HepG2 (cell line): Measurements from ENCODE around the gene MGAT5. TPM values are rescaled to one million over a fixed set of nuclear protein-coding genes. Genes with fewer than 3 reads are reported as not detected.

Experiments used
- ATAC-seq: fragments of 200-7000 bp; cut with Tn5 transposase; 3 replicates; pipeline ENCODE4 v1.9.1; 2020; ENCODE audit warnings: mild to moderate bottlenecking, moderate library complexity
- BruUV-seq: library from RNA; stranded (reverse); fragments of 400-500 nt; replicated peaks from 2 replicates; lab custom pipeline; 2021; lab: Mats Ljungman, UMichigan
- CTCF ChIA-PET: fragments of 300-600 bp; formaldehyde crosslinking; extraction: SDS; loops from one replicate; lab custom pipeline; 2021; ENCODE audit warnings: low total read pairs, inconsistent platforms, low intra/inter-chr PET ratio; lab: Yijun Ruan, JAX
- POLR2A ChIA-PET: fragments of 350-600 bp; sonication (Branson Sonifier 250); formaldehyde crosslinking; loops from one replicate; lab custom pipeline; 2020; ENCODE audit warnings: antibody characterized with exemption, inconsistent platforms; lab: Yijun Ruan, JAX
- DNase-seq: peaks from one replicate; pipeline ENCODE4 v3.0.0-alpha.2; 2015; ENCODE audit warnings: low spot score
- FAIRE-seq: peaks from 3 replicates; lab custom pipeline; 2011; peaks lifted over from hg19 to GRCh38; lab: Jason Lieb, UNC
- H2AFZ ChIP-seq: one replicate; pipeline ENCODE4 v1.6.1; 2011; ENCODE audit warnings: low read length, inconsistent platforms
- H3K27ac ChIP-seq: fragments of 300-600 bp; 3 replicates; pipeline ENCODE4 v1.8.0; 2011; ENCODE audit warnings: mixed run types, mild to moderate bottlenecking, mixed read lengths, low read length, inconsistent platforms; ENCODE audit not compliant: insufficient read depth; ENCODE audit errors: extremely low read length
- H3K27me3 ChIP-seq, 2 experiments: fragments of 200-600 bp in 1 of 2; 2 replicates in 1 of 2; 3 replicates in 1 of 2; pipeline versions ENCODE4 v1.6.0 to v1.8.0; 2011; ENCODE audit warnings: low read length in 2 of 2, mild to moderate bottlenecking in 2 of 2, moderate library complexity in 2 of 2, inconsistent platforms in 1 of 2; ENCODE audit not compliant: insufficient read depth in 2 of 2, control insufficient read depth in 1 of 2
- H3K36me3 ChIP-seq, 2 experiments: fragments of 200-600 bp in 1 of 2; replicated peaks in 1 of 2; 2 replicates in 1 of 2; 3 replicates in 1 of 2; pipeline versions ENCODE4 v1.5.1 to v1.8.0; 2011; ENCODE audit warnings: low read length in 2 of 2, inconsistent platforms in 1 of 2; ENCODE audit not compliant: insufficient read depth in 2 of 2, control insufficient read depth in 1 of 2
- H3K4me1 ChIP-seq: 2 replicates; pipeline ENCODE4 v1.5.1; 2012; ENCODE audit warnings: low read length, inconsistent platforms; ENCODE audit not compliant: insufficient read depth
- H3K4me2 ChIP-seq: 2 replicates; pipeline ENCODE4 v1.6.0; 2011; ENCODE audit warnings: low read depth, low read length, inconsistent platforms
- H3K4me3 ChIP-seq, 3 experiments: fragments of 200-600 bp in 1 of 3; sonication (generic), shearing (Covaris generic) in 1 of 3; replicated peaks in 1 of 3; 2 replicates each; pipeline ENCODE4 v1.5.1; 2011 to 2016; ENCODE audit warnings: low read length in 3 of 3, inconsistent platforms in 2 of 3, low read depth in 2 of 3, mild to moderate bottlenecking in 2 of 3, control low read depth in 1 of 3, mixed read lengths in 1 of 3; ENCODE audit not compliant: insufficient read depth in 1 of 3
- H3K79me2 ChIP-seq: one replicate; pipeline ENCODE4 v1.6.1; 2011; ENCODE audit warnings: low read length, inconsistent platforms; ENCODE audit not compliant: insufficient read depth
- H3K9ac ChIP-seq: 2 replicates; pipeline ENCODE4 v1.6.0; 2011; ENCODE audit warnings: mild to moderate bottlenecking, low read depth, low read length, inconsistent platforms; ENCODE audit not compliant: insufficient read depth
- H3K9me3 ChIP-seq: 2 replicates; pipeline ENCODE4 v1.5.1; 2012; ENCODE audit warnings: mild to moderate bottlenecking, low read length
- H4K20me1 ChIP-seq: 2 replicates; pipeline ENCODE4 v1.6.0; 2011; ENCODE audit warnings: inconsistent platforms, mild to moderate bottlenecking, low read length, moderate library complexity; ENCODE audit not compliant: insufficient read depth
- KDM6A ChIP-seq: IDR thresholded peaks from 2 replicates; pipeline ENCODE4 v1.6.1; 2016; ENCODE audit warnings: low read depth
- LCORL ChIP-seq, 2 experiments: fragments of 450-650 bp in 1 of 2; sonication (generic) in 1 of 2; formaldehyde crosslinking in 1 of 2; IDR thresholded peaks; 2 replicates each; pipeline versions ENCODE4 v1.5.0 to v1.6.1; 2017 to 2020; ENCODE audit warnings: antibody characterized with exemption in 1 of 2, missing genetic modification reagents in 1 of 2
- RBM22 ChIP-seq: fragments of 200-400 bp; formaldehyde crosslinking; optimal IDR thresholded peaks from 2 replicates; pipeline ENCODE3; 2017; ENCODE audit warnings: mild to moderate bottlenecking, low read length, moderate library complexity
- ZNF329 ChIP-seq: sonication (generic); formaldehyde crosslinking; IDR thresholded peaks from 2 replicates; pipeline ENCODE4 v1.9.0; 2021; ENCODE audit warnings: low read depth, mild to moderate bottlenecking, missing genetic modification reagents
- ZNF850 ChIP-seq: sonication (generic); formaldehyde crosslinking; conservative IDR thresholded peaks from 2 replicates; pipeline ENCODE4 v1.9.0; 2021; ENCODE audit warnings: mild to moderate bottlenecking, missing genetic modification reagents
- WGBS: methylation state at CpG from one replicate; pipeline ENCODE4 v1.1.6; 2017; ENCODE audit warnings: low lambda C conversion rate; 5-methylcytosine and 5-hydroxymethylcytosine counted together
- in situ Hi-C: cut with HindIII; loops from 2 replicates; pipeline ENCODE4 v1.10.0; 2017; ENCODE audit warnings: low pct_unique_long_range_greater_than_20kb; ENCODE audit not compliant: extremely low pct_ligation_motif_present
- intact Hi-C: fragments of 100-400 bp; cut with micrococcal nuclease; formaldehyde crosslinking; loops from one replicate; pipeline ENCODE4 v1.10.0; 2022; ENCODE audit not compliant: unreplicated experiment
- polyA plus RNA-seq, 8 experiments: library from polyadenylated mRNA; depleted of rRNA in 3 of 8; stranded (reverse) in 7 of 8; unstranded in 1 of 8; fragments of >200 nt; fragmentation: Illumina TruSeq in 4 of 8; extraction: Trizol in 4 of 8; gene quantifications; 2 replicates each; pipeline versions ENCODE4 v1.2.1 to v1.2.3, GENCODE V29; 2011 to 2016; ENCODE audit warnings: low read depth in 4 of 8, missing spikeins in 1 of 8, mixed read lengths in 1 of 8; ENCODE audit not compliant: insufficient read depth in 1 of 8
- total RNA-seq, 5 experiments: library from RNA; depleted of rRNA; stranded (reverse); fragments of >200 nt; fragmentation: Illumina TruSeq; extraction: Trizol; gene quantifications; 2 replicates each; pipeline ENCODE4 v1.2.3, GENCODE V29; 2016; ENCODE audit warnings: low read depth in 1 of 5
- TF ChIP-seq, protein P1 (sequence below): sonication (generic); formaldehyde crosslinking; IDR thresholded peaks from 2 replicates; pipeline ENCODE4 v1.4.0; 2020; ENCODE audit warnings: mild to moderate bottlenecking, missing genetic modification reagents
- TF ChIP-seq, protein P2 (sequence below): sonication (generic); formaldehyde crosslinking; IDR thresholded peaks from 2 replicates; pipeline ENCODE4 v1.5.0; 2020; ENCODE audit warnings: mild to moderate bottlenecking, missing genetic modification reagents, borderline replicate concordance

The MGAT5 gene
- total and polyA plus RNA-seq, 2 of the 13 experiments (the other 11 are each of a cell fraction or from before 2014, with no cell fraction given), result 33.1 to 60.2 TPM

DNA sequence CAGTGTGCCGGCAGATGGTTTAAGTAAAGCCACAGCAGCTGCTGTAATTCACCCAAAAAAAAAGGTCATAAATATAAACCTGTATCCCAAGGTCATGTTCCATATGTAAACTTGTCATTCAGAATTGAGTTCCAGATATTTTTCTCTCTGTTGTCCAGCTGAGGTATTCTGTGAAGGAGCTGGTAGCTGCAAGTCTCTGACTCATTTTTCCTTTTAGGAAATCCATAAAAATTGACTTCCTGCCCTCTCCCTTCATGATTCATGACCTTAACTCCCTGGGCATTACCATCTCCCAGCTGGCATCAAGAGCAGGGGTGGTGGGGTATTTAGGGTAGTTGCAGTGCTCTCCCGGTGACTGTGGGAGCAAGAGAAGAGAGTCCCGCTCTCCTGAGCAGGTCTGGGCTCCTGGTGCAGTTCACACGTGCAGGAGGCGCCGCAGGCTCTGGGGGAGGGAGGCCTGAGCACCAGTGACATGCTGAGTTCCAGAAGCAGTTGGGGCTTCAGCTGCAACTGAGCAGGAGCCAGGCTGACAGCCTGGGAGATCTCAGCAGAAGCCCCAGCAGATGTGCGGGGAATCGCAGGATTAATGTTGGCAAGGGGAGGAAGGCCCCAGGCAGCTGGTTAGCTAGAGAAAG is 192.6 kb downstream of the MGAT5 start:
- intact Hi-C loops, result no loop called here
- H3K4me3 ChIP-seq, result no peak overlapping the region
- in situ Hi-C loops, result no loop called here
- H3K9ac ChIP-seq, result no peak overlapping the region
- H3K4me1 ChIP-seq, result peaks cover 40% of the 10 kb centered on the region
- no peaks in the 10 kb centered on the region for H3K27me3 ChIP-seq
- H4K20me1 ChIP-seq, result peaks cover 6% of the 10 kb centered on the region; the same call in 1 of the 2 replicates
- no peak overlapping the region for H3K4me2 ChIP-seq
- CTCF ChIA-PET, result no interaction called here
- no peak overlapping the region for H3K27ac ChIP-seq
- H2AFZ ChIP-seq, result no peak overlapping the region
- H3K79me2 ChIP-seq, result peaks cover 11% of the 10 kb centered on the region
- FAIRE-seq, result no peak
- BruUV-seq, result no TSS peak
- POLR2A ChIA-PET, result interaction anchor here (1.0 kb wide), 1 partner anchor 14 kb away, joined by 4 read pairs; no protein-coding TSS in a partner anchor
- DNase-seq, result no peak
- 96% methylated on average over 8 of the region's 8 CpGs for WGBS
- H3K9me3 ChIP-seq, result no peaks in the 10 kb centered on the region
- no peak for ATAC-seq
- peaks cover 66 to 95% of the 10 kb centered on the region in 2 experiments for H3K36me3 ChIP-seq
- TF ChIP-seq, protein P1, sequence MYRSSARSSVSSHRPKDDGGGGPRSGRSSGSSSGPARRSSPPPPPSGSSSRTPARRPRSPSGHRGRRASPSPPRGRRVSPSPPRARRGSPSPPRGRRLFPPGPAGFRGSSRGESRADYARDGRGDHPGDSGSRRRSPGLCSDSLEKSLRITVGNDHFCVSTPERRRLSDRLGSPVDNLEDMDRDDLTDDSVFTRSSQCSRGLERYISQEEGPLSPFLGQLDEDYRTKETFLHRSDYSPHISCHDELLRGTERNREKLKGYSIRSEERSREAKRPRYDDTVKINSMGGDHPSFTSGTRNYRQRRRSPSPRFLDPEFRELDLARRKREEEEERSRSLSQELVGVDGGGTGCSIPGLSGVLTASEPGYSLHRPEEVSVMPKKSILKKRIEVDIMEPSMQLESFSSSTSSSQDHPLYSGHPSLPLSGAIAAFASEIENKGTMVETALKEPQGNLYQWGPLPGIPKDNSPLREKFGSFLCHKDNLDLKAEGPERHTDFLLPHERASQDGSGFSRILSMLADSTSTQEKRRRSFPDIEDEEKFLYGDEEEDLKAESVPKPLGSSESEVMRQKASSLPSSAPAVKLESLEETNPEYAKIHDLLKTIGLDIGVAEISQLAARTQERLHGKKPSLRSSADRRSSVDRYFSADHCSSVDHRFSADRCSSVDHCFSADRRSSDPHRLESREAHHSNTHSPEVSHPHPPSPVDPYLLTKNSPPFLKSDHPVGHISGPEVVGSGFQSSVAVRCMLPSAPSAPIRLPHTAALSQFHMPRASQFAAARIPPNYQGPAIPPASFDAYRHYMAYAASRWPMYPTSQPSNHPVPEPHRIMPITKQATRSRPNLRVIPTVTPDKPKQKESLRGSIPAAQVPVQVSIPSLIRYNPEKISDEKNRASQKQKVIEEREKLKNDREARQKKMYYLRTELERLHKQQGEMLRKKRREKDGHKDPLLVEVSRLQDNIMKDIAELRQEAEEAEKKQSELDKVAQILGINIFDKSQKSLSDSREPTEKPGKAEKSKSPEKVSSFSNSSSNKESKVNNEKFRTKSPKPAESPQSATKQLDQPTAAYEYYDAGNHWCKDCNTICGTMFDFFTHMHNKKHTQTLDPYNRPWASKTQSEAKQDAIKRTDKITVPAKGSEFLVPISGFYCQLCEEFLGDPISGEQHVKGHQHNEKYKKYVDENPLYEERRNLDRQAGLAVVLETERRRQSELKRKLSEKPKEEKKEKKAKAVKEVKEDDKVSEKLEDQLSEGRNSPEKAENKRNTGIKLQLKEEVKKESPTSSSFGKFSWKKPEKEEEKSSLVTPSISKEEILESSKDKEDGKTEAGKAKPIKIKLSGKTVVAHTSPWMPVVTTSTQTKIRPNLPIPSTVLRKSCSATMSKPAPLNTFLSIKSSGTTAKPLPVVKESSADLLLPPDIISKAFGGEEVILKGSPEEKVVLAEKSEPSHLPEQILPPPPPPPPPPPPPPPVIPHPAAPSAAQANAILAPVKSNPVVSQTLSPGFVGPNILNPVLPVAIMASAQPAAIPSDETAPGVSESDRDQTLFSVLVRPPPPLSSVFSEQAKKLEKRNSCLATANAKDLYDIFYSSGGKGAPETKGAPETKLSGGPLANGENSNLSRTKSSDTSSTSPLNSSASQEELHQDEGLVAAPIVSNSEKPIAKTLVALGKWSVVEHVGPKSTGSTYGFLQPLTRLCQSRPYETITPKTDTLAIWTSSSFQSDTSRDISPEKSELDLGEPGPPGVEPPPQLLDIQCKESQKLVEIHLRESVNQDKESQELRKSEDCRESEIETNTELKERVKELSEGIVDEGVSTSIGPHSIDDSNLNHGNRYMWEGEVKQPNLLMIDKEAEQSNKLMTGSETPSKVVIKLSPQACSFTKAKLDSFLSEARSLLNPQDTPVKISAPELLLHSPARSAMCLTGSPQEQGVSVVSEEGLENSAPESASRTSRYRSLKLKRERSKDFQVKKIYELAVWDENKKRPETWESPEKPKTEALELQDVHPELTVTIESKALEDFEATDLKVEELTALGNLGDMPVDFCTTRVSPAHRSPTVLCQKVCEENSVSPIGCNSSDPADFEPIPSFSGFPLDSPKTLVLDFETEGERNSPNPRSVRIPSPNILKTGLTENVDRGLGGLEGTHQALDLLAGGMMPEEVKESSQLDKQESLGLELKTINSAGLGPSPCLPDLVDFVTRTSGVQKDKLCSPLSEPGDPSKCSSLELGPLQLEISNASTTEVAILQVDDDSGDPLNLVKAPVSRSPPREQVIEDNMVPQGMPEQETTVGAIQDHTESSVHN (CRISPR knock-in tag), result no peak
- TF ChIP-seq, protein P2, sequence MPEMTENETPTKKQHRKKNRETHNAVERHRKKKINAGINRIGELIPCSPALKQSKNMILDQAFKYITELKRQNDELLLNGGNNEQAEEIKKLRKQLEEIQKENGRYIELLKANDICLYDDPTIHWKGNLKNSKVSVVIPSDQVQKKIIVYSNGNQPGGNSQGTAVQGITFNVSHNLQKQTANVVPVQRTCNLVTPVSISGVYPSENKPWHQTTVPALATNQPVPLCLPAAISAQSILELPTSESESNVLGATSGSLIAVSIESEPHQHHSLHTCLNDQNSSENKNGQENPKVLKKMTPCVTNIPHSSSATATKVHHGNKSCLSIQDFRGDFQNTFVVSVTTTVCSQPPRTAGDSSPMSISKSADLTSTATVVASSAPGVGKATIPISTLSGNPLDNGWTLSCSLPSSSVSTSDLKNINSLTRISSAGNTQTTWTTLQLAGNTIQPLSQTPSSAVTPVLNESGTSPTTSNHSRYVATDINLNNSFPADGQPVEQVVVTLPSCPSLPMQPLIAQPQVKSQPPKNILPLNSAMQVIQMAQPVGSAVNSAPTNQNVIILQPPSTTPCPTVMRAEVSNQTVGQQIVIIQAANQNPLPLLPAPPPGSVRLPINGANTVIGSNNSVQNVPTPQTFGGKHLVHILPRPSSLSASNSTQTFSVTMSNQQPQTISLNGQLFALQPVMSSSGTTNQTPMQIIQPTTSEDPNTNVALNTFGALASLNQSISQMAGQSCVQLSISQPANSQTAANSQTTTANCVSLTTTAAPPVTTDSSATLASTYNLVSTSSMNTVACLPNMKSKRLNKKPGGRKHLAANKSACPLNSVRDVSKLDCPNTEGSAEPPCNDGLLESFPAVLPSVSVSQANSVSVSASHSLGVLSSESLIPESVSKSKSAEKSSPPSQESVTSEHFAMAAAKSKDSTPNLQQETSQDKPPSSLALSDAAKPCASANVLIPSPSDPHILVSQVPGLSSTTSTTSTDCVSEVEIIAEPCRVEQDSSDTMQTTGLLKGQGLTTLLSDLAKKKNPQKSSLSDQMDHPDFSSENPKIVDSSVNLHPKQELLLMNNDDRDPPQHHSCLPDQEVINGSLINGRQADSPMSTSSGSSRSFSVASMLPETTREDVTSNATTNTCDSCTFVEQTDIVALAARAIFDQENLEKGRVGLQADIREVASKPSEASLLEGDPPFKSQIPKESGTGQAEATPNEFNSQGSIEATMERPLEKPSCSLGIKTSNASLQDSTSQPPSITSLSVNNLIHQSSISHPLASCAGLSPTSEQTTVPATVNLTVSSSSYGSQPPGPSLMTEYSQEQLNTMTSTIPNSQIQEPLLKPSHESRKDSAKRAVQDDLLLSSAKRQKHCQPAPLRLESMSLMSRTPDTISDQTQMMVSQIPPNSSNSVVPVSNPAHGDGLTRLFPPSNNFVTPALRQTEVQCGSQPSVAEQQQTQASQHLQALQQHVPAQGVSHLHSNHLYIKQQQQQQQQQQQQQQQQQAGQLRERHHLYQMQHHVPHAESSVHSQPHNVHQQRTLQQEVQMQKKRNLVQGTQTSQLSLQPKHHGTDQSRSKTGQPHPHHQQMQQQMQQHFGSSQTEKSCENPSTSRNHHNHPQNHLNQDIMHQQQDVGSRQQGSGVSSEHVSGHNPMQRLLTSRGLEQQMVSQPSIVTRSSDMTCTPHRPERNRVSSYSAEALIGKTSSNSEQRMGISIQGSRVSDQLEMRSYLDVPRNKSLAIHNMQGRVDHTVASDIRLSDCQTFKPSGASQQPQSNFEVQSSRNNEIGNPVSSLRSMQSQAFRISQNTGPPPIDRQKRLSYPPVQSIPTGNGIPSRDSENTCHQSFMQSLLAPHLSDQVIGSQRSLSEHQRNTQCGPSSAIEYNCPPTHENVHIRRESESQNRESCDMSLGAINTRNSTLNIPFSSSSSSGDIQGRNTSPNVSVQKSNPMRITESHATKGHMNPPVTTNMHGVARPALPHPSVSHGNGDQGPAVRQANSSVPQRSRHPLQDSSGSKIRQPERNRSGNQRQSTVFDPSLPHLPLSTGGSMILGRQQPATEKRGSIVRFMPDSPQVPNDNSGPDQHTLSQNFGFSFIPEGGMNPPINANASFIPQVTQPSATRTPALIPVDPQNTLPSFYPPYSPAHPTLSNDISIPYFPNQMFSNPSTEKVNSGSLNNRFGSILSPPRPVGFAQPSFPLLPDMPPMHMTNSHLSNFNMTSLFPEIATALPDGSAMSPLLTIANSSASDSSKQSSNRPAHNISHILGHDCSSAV (CRISPR knock-in tag), result no peak
- peak; percentile 77 for TF ChIP-seq RBM22
- TF ChIP-seq KDM6A, result no peak
- TF ChIP-seq LCORL (IDR thresholded peaks at IDR 0.05), result no peak
- TF ChIP-seq LCORL (CRISPR knock-in tag; IDR thresholded peaks at IDR 0.05), result no peak
- no peak for TF ChIP-seq ZNF329 (CRISPR knock-in tag)
- no peak for TF ChIP-seq ZNF850 (CRISPR knock-in tag)
